Uterus (tissue), 4 donors: Measurements from ENCODE around the gene GPR65. TPM values are rescaled to one million over a fixed set of nuclear protein-coding genes. Genes with fewer than 3 reads are reported as not detected.

Experiments used
- DNase-seq, 2 donors: peaks; one replicate each; pipeline ENCODE4 v3.0.0-alpha.2; 2019 to 2020
- H3K27ac ChIP-seq, 2 donors: fragments of 200-600 bp; sonication (generic); 1 replicate in 1 of 2; 2 replicates in 1 of 2; pipeline ENCODE4 v1.5.1; 2016 to 2018
- H3K27me3 ChIP-seq, 2 donors: fragments of 200-600 bp; sonication (generic); one replicate each; pipeline ENCODE4 v1.5.1; 2018 to 2019; ENCODE audit warnings: control low read depth in 1 of 2
- H3K36me3 ChIP-seq, 2 donors: fragments of 200-600 bp; sonication (generic); one replicate each; pipeline ENCODE4 v1.5.1; 2019; ENCODE audit warnings: control low read depth in 1 of 2
- H3K4me1 ChIP-seq, 2 donors: fragments of 200-600 bp; sonication (generic); one replicate each; pipeline ENCODE4 v1.5.1; 2018 to 2019; ENCODE audit warnings: control low read depth in 1 of 2
- H3K4me3 ChIP-seq, 2 donors: fragments of 200-600 bp; sonication (generic); 1 replicate in 1 of 2; 2 replicates in 1 of 2; pipeline ENCODE4 v1.5.1; 2018 to 2019; ENCODE audit warnings: mild to moderate bottlenecking in 1 of 2
- H3K9me3 ChIP-seq, 2 donors: fragments of 200-600 bp; sonication (generic); one replicate each; pipeline ENCODE4 v1.5.1; 2019; ENCODE audit warnings: control low read depth in 1 of 2
- CTCF ChIP-seq, 4 experiments: fragments of 200-600 bp in 2 of 4; fragments of 450-650 bp in 2 of 4; sonication (generic) in 2 of 4; IDR thresholded peaks; one replicate each; pipeline ENCODE4 v1.5.1; 2016 to 2019; ENCODE audit warnings: antibody characterized with exemption in 4 of 4, mild to moderate bottlenecking in 2 of 4, moderate library complexity in 1 of 4
- POLR2A ChIP-seq, 2 donors: fragments of 450-650 bp; IDR thresholded peaks; one replicate each; pipeline ENCODE4 v1.6.1; 2016; ENCODE audit warnings: antibody characterized with exemption in 2 of 2, mild to moderate bottlenecking in 1 of 2, moderate library complexity in 1 of 2
- intact Hi-C: fragments of 100-400 bp; cut with DNase I; formaldehyde crosslinking; loops from one replicate; pipeline ENCODE4 v1.15.1; 2023; ENCODE audit warnings: low total_unique reads
- total RNA-seq, 4 donors: library from RNA; depleted of rRNA in 3 of 4; stranded (reverse); fragments of >200 nt in 3 of 4; gene quantifications; one replicate each; pipeline versions ENCODE4 v1.1.0 to v1.2.4, GENCODE V29; 2014 to 2023
- donor health status: DM: yes; HTN: yes; CAD: no.

Gene GPR65, protein sequence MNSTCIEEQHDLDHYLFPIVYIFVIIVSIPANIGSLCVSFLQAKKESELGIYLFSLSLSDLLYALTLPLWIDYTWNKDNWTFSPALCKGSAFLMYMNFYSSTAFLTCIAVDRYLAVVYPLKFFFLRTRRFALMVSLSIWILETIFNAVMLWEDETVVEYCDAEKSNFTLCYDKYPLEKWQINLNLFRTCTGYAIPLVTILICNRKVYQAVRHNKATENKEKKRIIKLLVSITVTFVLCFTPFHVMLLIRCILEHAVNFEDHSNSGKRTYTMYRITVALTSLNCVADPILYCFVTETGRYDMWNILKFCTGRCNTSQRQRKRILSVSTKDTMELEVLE
- 1 to 10 TPM in 2 of 4 donors, under 1 TPM in 2; 0.76 to 2.6 (median 1.6) TPM for total RNA-seq

DNA sequence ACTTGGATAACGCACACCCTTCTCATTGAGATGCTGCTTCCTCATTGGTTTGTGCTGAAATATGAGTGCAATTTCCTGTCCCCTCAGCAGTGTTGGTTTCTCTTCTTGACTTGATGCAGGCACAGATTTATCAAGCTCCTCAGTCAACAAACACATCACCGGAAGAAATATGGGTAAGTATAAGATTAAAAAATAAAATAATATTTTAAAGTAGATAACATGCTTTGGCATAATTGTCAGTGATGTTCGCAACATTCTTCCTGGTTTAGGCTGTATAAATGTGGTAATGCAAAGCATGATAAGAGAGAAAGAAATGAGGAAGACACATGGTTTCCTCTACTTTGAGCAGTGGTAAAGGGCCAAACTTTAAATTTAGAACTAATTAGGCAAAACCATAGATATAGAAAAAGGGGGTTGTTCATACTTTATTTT lies at the start of gene GPR65:
Gene GPR65 (plus strand): TSS at position 86 of the 432 bp plus-strand sequence. CDS start 5,713 bp downstream, outside the sequence.
- H3K36me3 ChIP-seq, result no peaks in the 10 kb centered on the region
- no peaks in the 10 kb centered on the region for H3K9me3 ChIP-seq
- no peaks in the 10 kb centered on the region for H3K4me1 ChIP-seq
- no peak within 1 kb of the TSS for H3K4me3 ChIP-seq
- no peaks in the 10 kb centered on the region for H3K27me3 ChIP-seq
- DNase-seq, result no peak
- no peak for TF ChIP-seq CTCF (IDR thresholded peaks at IDR 0.05)
- TF ChIP-seq POLR2A (IDR thresholded peaks at IDR 0.05), result no peak
- H3K27ac ChIP-seq, result no peak within 1 kb of the TSS
- intact Hi-C loops, result no loop called here

GRCh38 chr14:87955501-87955900 lies 49.4 kb upstream of the GPR65 start:
- intact Hi-C loops, result no loop called here
- H3K27ac ChIP-seq, result no peak overlapping the region
- no peak overlapping the region for H3K4me3 ChIP-seq
- no peaks in the 10 kb centered on the region for H3K9me3 ChIP-seq
- no peaks in the 10 kb centered on the region for H3K27me3 ChIP-seq
- no peak for TF ChIP-seq CTCF (IDR thresholded peaks at IDR 0.05)
- no peak for TF ChIP-seq POLR2A (IDR thresholded peaks at IDR 0.05)
- H3K36me3 ChIP-seq, result no peaks in the 10 kb centered on the region
- DNase-seq, result no peak
- H3K4me1 ChIP-seq, result no peaks in the 10 kb centered on the region

- Histone ChIP-seq H3K27me3 (no peaks in the 10 kb centered on the region), H3K4me3 (no peak overlapping the region), H3K4me1 (no peaks in the 10 kb centered on the region), H3K9me3 (no peaks in the 10 kb centered on the region), H3K27ac (no peak overlapping the region), H3K36me3 (no peaks in the 10 kb centered on the region)
- TF ChIP-seq POLR2A (IDR thresholded peaks at IDR 0.05), result no peak
- intact Hi-C loops, result no loop called here
- no peak for DNase-seq
Observed at GRCh38 chr14:87960013-87960787, 44.7 kb upstream of the GPR65 start.

- H3K4me1 ChIP-seq, result no peaks in the 10 kb centered on the region
- H3K4me3 ChIP-seq, result no peak overlapping the region
- intact Hi-C loops, result no loop called here
- no peak for DNase-seq
- no peaks in the 10 kb centered on the region for H3K9me3 ChIP-seq
- no peak for TF ChIP-seq CTCF (IDR thresholded peaks at IDR 0.05)
- no peak for TF ChIP-seq POLR2A (IDR thresholded peaks at IDR 0.05)
- no peaks in the 10 kb centered on the region for H3K36me3 ChIP-seq
- H3K27me3 ChIP-seq, result no peaks in the 10 kb centered on the region
- no peak overlapping the region for H3K27ac ChIP-seq
Observed at GRCh38 chr14:87961246-87961645, 43.7 kb upstream of the GPR65 start.

DNA sequence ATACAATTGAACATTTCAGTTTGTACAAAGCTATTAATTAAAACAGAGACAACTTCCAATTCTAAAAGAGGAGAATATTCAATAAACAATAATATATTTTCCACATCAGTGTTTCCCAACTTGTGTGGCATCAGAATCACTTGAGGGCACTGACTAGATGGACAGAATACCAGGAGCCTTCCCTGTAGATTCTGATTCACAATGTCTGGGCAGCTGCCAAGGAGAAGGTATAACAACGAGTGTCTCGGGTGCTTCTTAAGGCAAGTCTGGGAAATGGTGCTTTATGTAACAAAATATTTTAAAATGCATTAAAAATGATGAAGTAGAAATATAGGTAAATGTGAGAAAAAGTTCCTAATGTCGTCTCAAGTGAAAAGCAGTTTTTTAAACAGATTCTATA lies 38.1 kb upstream of the GPR65 start:
- H3K36me3 ChIP-seq, result no peaks in the 10 kb centered on the region
- DNase-seq, result no peak
- TF ChIP-seq POLR2A (IDR thresholded peaks at IDR 0.05), result no peak
- TF ChIP-seq CTCF (IDR thresholded peaks at IDR 0.05), result no peak
- H3K4me1 ChIP-seq, result no peaks in the 10 kb centered on the region
- no peak overlapping the region for H3K27ac ChIP-seq
- no peaks in the 10 kb centered on the region for H3K9me3 ChIP-seq
- intact Hi-C loops, result no loop called here
- no peak overlapping the region for H3K4me3 ChIP-seq
- H3K27me3 ChIP-seq, result no peaks in the 10 kb centered on the region
